Limb (tissue), 2 donors: ENCODE measurements around the gene MIGA2.
A peak's percentile ranks its signal among the peaks of the same experiment; 100 is the strongest.
"Not testable (repeated sequence)": the region's sequence is repeated elsewhere in the genome, so short reads cannot be mapped to it uniquely, and the experiment has no call there.

Source experiments
- DNase-seq, 2 donors: peaks; one replicate each; pipeline ENCODE4 v3.0.0-alpha.2; 2016; ENCODE audit errors: extremely low spot score in 2 of 2

The MIGA2 gene

DNA sequence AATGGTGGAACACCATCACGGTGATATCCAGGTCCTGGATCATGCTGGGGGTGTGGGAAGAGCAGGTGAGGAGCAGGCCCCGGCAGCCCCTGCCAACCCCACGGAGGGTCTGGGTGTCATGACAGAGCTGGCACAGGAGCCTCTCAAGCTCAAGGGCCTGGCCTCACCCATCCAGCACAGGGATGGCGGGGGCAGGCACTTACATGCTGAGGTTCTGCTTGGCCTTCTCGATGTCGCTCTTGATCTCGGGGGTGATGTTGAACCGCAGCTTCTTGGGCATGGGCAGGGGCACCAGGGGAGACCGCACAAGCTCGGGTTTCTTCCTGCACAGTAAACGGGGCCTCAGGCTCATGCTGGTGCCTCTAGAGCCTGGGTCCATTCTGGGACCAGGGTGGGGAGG is 61.9 kb downstream of the MIGA2 start:
- no peak for DNase-seq

DNA sequence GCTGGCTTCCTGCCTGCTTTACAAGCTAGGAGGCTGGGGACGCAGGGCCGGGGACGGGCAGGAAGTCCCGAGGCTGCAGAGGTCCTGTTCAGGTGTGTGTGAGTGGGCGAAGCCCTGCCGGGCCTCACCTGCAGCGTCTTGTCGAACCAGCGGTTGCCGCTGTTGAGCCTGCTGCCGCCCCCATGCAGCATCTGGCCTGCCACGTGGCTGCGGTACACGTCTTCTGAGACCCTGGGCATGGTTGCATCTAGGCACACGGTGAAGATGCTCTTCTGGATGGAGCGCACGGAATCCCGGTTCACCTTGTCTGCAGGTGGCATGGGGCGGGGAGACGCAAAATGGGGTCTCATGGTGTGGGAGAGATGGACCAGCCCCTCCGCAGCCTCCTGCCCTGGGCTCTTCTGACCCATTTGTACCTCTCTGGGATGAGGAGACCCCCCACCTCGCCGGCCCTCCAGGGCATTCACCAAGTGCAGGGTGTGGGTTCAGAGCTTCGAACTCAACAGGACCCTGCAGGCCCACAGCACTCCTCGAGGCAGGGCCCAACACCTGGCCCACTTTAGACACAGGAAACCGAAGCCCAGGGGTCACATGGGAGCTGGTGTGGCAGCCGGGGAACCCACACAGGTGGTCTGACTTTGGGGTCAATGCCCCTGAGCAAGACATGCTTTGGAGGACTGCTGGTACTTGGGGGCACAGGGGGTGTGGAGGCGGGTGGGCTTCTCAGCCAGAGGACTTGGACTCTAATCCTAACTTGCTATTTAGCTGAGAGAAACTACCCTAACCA is 64.2 kb downstream of the MIGA2 start:
- no peak for DNase-seq

DNA sequence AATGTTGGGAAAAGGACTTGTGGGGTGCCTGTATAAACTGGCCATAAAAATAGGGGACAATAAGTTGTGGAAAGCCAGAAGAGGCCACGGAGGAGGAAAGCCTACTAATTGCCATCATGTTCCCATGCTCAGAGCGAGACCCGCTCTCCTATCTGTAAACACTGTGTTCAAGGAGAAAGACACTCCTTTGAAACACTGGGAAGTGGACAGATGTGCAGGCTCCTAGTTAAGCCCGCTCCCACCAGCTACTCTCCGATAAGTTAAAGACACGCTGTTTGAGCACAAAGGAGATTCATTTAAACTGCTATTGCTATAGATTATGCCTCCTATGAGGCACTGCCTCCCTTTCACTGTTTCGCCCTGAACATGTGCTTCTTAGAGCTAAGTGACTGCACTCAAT is 64.9 kb downstream of the MIGA2 start:
- no peak for DNase-seq

DNA sequence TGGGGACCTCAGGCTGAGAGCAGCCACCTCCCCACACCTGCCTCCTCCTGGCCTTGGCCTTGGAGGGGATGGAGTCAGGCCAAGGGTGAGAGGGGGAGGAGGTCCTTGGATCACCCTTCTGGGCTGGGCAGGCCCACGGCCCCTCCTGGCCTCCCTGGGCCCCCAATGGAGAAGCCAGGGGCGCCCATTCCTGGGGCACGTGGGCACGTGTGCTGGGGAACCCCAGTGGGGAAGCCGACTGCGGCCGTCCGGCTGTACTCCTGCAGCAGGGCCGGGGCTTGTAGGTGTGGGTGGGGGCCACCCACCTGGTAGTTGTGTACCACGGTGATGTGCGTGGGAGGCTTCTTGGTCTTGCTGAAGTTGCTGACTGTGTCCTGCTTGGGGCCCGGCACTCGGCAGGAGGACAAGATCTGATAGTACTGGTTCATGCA is 65.7 kb downstream of the MIGA2 start:
- no peak for DNase-seq

DNA sequence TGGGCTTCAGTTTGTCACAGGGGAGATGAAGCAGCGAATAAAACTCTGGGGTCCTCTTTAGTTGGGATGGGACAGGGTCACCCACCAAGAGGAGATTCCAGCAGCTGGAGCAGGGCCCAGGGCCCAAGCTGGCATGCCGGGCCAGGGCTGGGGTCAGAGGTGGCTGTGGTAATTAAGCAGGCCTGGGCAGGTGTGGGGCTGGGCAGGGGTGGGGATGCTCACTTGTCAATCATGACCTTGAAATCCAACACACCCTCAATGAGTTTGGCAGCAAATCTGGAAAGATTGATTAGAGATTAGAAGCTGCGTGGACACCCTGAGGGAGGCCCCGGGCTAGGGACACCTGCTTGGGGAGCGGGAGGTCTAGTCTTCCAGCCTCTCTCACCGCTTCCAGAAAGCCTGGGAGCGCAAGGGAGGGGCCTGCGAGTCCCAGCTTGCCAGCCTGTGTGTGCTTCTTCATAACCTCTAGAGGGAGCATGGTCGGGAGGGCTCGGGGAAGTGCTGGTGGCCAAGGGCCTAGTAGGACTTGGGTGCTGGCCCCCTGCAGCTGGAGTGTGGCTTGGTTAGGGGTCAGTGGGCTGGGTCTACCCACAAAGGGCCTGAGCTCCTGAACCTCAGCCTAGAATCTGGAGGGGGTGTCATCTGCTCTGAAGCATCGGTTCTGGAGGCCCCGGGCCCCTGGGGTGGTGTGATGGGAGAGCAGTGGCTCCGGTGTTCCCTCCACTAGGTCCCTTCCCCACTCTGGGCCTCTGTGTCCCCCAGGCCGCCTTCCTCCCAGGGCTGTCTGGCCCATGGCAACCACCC is 66.6 kb downstream of the MIGA2 start:
- no peak for DNase-seq

DNA sequence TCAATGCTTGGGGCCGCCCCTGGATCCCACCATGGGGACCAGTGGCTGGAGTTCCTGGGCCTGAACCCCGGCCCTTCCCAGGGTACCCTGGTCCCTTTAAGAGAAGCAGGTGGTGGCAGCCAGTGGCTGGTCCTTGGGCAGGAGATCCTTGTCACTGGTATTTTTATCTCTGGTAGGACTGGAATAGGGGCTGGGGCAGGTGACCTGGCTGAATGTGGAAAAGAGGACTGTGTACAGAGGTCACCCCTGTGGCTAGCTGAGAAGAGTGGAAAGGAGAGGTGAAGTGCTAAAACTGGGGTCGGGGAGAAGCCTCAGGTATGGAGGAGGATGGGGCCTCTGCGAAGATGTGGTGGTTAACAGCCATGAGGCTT is 67.2 kb downstream of the MIGA2 start:
- DNase-seq, result no peak

DNA sequence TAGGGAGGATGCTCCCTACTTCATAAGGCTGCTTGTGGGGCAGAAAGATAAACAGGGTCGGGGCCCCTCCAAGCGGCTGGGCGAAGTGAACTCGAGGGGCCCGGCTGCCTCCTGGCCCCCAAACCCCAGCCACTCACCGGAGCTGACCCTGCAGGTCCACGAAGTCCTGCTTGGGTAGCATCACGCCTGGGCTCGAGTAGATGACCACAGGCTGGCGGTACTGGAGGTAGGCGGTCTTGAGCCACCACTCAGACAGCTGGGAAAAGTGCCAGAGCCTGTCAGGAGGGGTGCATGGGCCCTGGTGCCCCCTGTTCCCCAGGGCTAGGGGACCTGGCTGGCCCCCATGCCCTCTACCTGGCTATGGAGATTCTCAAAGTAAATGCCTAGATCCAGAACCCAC is 67.6 kb downstream of the MIGA2 start:
- peak in 1 of 2 donors; percentile 18 for DNase-seq

DNA sequence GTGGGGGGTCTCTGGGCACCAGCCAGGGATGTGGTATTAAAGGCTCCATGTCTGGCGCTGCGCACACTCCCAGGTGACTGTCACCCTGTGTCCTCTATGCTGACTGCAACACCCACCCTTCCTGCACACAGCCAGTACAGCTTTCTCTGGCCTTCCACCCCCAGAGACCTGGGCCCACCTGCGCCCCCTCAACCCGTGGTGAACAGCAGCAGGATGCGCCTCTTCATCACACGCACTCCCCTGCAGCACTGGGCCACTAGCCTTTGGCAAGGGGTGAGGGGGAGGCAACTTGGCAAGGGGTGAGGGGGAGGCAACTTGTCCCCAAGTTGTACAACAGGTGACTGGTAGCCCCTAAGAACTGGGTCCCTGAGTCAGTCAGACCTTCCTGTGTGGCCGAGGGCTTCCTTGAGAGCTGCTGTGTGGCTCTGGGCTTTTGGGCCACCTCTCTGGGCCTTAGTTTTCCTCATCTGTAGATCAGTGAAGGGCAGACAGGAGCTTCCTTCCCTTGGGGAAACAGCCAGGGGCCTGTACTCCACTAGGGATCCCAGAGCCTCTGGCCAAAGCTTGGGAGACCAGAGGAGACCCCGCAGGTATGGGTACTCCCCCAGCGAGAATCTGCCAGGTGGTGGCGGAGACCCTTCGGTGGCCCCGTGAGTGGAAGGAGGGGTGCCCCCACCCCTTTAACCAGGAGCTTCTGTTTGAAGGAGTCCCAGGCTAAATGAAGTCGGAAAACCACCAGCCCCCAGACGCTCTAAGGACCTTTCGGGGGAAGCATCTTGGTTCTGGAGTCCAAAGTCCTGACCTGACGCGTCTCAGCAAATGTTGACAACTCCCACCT is 69.7 kb downstream of the MIGA2 start:
- peak in 1 of 2 donors; percentile 28 for DNase-seq

DNA sequence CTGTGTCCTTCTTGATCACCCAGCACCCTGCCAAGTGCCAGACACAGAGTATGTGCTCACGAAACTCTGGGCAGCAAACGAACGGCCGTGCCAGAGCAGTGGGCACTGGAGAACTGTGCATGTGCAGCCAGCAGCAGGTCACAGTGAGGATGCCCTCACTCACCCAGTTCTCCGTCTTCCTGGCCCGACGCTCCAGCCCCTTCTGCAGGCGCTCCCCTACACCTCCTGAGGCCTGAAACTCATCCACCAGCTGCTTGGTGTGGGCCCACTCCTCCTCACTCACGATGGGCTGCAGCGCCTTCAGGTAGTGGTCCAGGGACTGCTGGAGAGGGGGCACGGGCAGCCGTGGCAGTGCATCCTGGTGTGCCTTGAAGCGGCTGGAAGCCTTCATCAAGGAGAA is 71.2 kb downstream of the MIGA2 start:
- DNase-seq, result no peak

DNA sequence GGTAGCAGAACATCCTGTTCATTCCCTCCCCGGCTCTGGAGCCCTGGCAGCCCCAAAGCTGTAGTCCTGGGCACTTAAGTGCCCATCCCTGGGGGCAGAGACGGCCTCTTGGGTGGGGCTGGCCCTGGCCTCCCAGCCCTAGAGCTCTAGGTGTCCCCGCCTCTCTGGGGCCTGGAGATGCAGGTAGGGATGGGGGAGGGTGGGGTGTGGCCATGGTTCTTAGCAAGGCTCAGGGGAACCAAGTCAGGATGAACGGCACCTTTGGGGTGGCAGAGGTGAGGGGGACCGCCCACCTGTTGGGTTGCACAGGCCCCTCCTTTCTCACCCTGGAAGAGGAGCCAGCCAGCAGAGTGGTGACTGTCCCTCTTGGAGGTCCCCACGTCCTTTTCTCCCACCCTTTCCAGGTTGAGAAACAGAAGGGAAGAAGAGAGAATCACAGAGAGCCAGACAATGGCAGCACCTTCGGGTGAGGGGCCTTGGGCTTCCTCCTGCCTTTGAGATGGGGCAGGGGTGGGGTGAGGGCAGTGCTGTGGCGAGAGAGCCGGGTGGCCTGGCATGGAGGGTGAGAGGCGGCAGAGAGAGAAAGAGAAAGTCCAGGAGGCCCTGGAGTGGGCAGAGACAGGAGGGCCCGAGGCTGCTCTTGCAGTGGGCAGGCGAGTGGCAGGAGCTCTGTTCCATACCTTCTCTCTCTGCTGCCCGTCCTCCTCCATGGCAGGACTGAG is 71.8 kb downstream of the MIGA2 start:
- no peak for DNase-seq

DNA sequence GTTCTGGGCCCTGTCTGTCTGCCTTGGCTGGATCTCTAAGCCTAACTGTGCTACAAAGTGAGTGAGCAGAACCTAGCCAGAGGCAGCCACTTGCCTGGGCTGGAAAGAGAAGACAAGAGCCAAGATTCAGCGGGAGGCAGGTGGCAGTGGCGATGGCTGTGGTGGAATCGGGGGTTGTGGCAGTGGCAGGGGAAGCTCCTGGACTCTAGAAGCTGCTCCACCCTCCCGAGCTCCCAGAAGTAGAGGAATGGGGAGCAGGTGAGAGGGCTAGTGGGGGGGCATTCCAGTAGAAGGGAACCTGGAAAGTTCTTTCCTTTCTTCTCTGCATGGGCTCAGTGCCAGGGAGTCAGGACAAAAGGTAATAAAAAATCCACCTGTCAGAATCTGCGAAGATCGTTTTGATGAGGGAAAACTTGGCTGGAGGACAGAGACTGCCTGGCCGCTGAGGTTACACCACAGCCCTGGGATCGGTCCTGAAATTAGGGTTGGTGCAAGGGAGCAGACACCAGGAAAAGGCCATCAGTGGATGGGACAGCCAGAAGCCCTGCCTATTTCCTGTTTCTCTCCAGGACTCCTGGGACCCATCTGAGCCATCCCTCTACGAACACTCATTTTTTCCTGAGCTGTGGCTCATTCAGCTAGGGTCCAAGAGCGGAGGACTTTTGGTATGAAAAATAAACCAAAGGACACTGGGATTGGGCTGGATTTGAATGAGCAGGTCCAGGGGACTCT is 72.5 kb downstream of the MIGA2 start:
- DNase-seq, result no peak

DNA sequence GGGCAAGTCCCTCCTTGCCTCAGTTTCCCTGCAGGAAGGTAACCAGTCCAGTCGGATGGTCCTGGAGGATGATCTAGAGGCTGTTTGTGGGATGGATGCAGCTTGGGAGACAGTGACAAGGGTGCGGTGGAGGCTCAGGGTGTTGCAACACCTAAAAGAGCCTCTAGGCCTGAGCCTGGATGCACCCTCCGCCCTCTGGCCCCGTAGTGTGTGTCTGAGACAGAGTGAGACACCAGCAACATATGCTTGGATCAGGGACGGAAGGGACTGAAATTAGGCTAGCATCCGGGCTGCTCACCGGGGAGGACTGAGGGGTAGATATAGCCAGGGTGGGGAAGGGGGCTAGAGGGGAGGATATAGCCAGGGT is 73.1 kb downstream of the MIGA2 start:
- DNase-seq, result no peak

DNA sequence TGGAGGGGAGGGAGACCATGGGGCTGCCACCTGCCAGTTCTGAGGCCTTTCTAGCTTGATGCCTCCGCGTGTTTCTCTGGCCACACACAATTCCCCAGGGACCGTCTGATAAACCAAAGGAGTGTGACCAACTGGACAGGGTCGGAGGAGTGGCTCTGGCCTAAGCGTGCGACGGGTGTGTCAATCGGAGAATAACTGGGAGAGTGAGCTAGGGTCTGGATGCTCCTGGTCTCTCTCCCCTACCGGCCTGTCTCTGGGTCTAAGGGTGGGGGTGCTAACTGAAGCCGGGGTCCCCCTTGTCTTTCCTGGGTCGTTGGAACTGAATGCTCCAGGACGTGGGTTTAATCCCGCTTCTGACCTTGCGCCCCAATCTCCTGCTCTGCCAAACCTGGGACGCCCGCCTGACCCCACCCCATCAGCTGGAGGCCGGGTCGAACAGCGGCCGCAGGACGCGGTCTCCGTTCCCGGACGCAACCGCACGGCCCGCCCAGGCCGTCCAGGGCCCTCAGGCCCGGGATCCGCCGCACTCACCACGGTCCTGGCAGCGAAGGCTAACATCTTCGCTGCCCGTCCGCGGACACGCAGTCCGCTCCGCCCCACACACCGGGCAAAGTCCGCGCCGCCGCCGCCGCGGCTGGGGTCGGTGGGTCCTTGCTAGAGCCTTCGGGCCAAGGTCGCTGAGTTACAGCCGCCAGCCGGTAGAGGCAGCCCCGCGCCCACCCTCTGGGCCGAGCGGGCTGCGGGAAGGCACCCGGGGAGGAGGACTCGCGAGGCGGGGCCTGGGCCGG is 73.7 kb downstream of the MIGA2 start:
- DNase-seq, result no peak

DNA sequence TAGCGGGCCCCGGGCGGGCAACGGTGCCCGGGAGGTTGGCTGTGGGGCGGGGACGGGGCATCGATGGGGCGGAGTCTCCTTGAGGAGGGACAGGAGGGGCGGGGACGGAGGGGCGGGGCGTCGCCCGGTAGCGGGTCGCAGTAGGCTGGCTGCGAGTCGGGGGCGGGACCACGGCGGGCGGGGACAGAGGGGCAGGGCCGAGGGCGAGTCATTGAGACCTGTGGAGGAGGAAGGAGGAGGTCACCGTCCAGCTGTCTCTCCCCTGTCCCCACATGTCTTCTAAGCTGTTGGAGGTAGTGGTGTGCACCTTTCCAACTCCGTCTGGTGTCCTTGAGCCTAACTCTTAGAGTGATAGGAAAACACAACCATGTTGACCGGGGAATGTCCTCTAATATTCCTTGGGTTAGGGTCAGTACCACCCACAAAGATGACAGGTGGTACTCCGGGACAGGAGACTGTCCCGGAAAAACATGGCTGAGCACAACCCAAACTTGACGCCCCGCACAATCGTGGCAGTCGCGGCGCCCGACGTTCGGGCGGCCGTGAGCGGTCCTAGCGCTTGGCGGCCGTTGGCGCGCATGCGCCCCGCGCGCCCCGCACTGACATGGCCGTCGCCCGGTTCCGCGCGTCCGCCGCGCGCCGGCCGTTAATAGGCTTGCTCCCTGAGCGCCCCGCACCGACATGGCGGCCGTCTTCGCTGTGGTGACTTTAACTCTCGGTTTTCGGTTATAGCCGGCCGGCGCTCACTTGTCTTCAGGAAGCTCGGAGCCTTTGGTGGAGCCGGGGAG is 74.5 kb downstream of the MIGA2 start, which contains the start of the genes CRAT and PTPA:
Gene CRAT (minus strand): TSS at position 54 of the 788 bp plus-strand sequence. CDS start 284 bp downstream, outside the sequence.
Gene PTPA (plus strand): TSS at position 676 of the 788 bp plus-strand sequence. CDS start 186 bp downstream, outside the sequence.
- peak; percentile 93 to 97 for DNase-seq

DNA sequence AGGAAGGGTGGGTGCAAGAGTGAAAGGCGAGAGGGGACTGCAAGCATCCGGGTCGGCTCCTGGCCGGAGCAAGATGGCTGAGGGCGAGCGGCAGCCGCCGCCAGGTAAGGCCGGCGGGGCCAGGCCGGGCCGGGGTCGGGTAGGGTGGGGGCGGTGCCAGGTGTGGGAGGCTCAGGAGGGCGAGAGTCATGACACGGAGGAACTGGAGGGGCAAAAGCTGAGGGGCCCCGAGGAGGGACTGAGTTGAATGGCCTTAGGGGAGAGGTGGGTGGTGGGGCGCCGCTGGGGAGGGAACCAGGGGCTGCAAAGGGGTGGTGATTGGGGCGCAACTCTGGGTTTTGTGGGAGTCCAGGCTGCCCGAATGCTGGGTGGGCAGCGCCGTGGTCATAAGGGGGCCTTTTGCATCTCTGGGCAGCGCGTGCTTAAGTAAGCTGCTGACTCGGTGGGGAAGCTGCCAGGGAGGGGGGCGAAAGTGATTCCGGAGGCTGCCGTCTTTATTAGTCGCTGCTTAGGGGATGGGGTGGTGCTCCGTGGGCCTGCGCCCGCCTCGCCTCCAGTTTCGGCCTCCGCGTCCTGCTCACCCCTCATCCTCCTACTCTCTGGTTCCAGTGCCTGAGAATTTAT is 75.2 kb downstream of the MIGA2 start:
- DNase-seq, result no peak

DNA sequence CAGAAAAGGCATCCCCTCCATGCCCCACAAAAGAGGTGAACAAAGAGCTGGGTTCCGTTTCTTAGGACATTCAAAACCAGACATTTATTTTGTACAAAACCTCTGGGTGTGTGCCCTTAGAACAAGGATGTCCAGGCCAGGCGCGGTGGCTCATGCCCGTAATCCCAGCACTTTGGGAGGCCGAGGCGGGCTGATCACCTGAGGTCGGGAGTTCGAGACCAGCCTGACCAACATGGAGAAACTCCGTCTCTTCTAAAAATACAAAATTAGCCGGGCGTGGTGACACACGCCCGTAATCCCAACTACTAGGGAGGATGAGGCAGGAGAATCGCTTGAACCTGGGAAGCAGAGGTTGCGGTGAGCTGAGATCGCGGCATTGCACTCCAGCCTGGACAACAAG is 76.1 kb downstream of the MIGA2 start:
- not testable (repeated sequence) for DNase-seq

DNA sequence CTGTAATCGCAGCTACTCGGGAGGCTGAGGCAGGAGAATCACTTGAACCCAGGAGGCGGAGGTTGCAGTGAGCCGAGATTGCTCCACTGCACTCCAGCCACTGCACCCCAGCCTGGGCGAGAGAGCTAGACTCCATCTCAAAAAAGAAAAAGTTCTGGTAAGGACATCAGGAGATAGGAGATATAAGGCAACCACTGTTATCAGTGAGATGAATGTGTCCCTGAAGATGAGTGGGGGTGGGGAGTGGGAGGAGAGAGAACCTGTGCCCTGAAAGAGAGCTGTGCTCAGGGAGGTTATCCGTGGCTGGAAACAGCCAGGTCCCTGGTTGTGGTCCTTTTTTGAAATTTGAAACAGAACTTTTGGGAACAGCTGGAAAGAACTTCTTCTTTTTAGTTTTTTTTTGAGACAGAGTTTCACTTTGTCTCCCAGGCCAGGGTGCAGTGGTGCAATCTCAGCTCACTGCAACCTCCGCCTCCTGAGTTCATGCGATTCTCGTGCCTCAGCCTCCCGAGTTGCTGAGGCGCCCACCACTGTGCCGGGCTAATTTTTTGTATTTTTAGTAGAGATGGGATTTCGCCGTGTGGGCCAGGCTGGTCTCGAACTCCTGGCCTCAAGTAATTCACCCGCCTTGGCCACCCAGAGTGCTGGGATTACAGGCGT is 77.3 kb downstream of the MIGA2 start:
- DNase-seq, result no peak

DNA sequence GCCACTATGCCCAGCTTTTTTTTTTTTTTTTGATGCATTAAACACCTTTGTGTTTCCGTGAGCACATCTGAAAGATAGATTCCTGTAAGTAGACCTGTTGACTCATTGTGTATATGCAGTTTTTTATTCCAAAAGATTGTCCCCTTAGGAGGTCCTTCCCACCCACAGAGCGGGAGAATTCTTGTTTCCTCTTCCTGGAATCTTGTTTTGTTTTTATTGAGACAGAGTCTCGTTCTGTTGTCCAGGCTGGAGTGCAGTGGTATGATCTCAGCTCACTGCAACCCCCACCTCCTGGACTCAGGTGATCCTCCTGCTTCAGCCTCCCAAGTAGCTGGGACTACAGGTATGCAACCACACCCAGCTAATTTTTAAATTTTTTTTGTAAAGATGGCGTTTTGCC is 82.4 kb downstream of the MIGA2 start:
- DNase-seq, result no peak
